ENCODE measurements around the gene RPTOR.

RPTOR gene

GRCh38 chr17:80998748-80999535 is 454.3 kb downstream of the RPTOR start:
- DNase-seq (ENCODE audit: low read depth in 2 of 2, low spot score in 1 of 2) = no peak

GRCh38 chr17:80999536-81000333 is 455.1 kb downstream of the RPTOR start:
- DNase-seq (ENCODE audit: low read depth in 2 of 2, low spot score in 1 of 2) = no peak

GRCh38 chr17:81000334-81000630 is 455.6 kb downstream of the RPTOR start:
- DNase-seq (ENCODE audit: low read depth in 2 of 2, low spot score in 1 of 2) = no peak

- DNase-seq (ENCODE audit: low read depth in 2 of 2, low spot score in 1 of 2) = no peak
Observed at GRCh38 chr17:81000631-81001357, 456.2 kb downstream of the RPTOR start.

- no peak for DNase-seq (ENCODE audit: low read depth in 2 of 2, low spot score in 1 of 2)
Observed at GRCh38 chr17:81002013-81002384, 457.4 kb downstream of the RPTOR start.

- no peak for DNase-seq (ENCODE audit: low read depth in 2 of 2, low spot score in 1 of 2)
Observed at GRCh38 chr17:81002409-81003361, 458.0 kb downstream of the RPTOR start.

GRCh38 chr17:81003711-81004475 is 459.3 kb downstream of the RPTOR start:
- DNase-seq (ENCODE audit: low read depth in 2 of 2, low spot score in 1 of 2) = no peak

GRCh38 chr17:81006891-81007290 is 462.3 kb downstream of the RPTOR start:
- no peak for DNase-seq (ENCODE audit: low read depth in 2 of 2, low spot score in 1 of 2)

GRCh38 chr17:81008140-81008539 is 463.5 kb downstream of the RPTOR start:
- no peak for DNase-seq (ENCODE audit: low read depth in 2 of 2, low spot score in 1 of 2)

GRCh38 chr17:81009136-81009535 is 464.5 kb downstream of the RPTOR start:
- DNase-seq (ENCODE audit: low read depth in 2 of 2, low spot score in 1 of 2) = no peak

- DNase-seq (ENCODE audit: low read depth in 2 of 2, low spot score in 1 of 2) = no peak
Observed at GRCh38 chr17:81010935-81011334, 466.3 kb downstream of the RPTOR start.

GRCh38 chr17:81011951-81012350 is 467.3 kb downstream of the RPTOR start:
- DNase-seq (ENCODE audit: low read depth in 2 of 2, low spot score in 1 of 2) = no peak

- DNase-seq (ENCODE audit: low read depth in 2 of 2, low spot score in 1 of 2) = no peak
Observed at GRCh38 chr17:81012574-81013447, 468.2 kb downstream of the RPTOR start.

GRCh38 chr17:81013642-81014041 is 469.0 kb downstream of the RPTOR start:
- no peak for DNase-seq (ENCODE audit: low read depth in 2 of 2, low spot score in 1 of 2)

- DNase-seq (ENCODE audit: low read depth in 2 of 2, low spot score in 1 of 2) = no peak
Observed at GRCh38 chr17:81015136-81015535, 470.5 kb downstream of the RPTOR start.
